NCI-H2196 treated with DMSO at 0.1 percent for 48 hours (cell line): ENCODE measurements around the gene DFFB.

Source experiments
- DNase-seq: peaks from one replicate; lab custom pipeline; 2025; ENCODE audit not compliant: unreplicated experiment; lab: John Stamatoyannopoulos, UW

Gene DFFB

DNA sequence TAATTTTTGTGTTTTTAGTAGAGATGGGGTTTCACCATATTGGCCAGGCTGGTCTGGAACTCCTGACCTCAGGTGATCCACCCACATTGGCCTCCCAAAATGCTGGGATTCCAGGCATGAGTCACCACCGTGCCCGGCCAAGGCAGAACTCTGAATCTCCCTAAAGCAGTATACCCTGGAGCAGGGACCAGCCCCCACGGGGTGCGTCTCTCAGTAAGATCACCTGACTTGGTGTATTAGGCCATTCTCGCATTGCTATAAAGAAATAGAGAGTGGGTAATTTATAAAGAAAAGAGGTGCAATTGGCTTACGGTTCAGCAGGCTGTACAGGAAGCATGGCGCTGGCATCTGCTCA, 14.2 kb downstream of the DFFB start:
- DNase-seq = no peak

DNA sequence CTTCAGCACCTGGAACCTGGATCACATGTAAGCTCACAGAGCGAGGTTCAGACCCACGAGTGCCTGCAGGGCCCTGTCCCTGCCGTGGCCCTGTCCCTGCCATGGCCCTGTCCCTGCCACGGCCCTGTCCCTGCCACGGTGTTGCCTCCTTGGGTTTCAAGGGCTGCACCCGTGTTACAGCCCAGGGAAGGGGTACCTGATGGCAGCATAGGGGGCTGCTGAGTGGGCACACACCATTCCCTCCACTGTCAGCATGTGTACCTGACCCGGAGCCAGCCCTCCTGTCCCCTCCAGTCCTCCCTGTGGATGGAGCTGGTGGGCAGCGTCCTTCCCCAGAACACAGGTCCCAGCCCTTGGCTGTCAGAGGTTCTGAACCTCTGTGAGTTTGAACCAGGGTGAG, 15.3 kb downstream of the DFFB start:
- DNase-seq = no peak

DNA sequence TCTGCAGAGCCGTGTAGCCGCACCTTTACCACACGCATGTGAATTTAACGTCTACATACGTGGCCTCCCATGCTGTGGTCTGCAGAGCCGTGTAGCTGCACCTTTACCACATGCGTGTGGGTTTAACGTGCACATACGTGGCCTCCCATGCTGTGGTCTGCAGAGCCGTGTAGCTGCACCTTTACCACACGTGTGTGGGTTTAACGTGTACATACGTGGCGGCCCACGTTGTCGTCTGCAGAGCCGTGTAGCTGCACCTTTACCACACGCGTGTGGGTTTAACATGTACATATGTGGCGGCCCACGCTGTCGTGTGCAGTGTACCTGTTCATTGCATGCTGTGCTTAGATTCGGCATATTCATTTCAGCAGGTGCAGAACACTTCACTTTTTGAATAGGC, 17.5 kb downstream of the DFFB start:
- no peak for DNase-seq

DNA sequence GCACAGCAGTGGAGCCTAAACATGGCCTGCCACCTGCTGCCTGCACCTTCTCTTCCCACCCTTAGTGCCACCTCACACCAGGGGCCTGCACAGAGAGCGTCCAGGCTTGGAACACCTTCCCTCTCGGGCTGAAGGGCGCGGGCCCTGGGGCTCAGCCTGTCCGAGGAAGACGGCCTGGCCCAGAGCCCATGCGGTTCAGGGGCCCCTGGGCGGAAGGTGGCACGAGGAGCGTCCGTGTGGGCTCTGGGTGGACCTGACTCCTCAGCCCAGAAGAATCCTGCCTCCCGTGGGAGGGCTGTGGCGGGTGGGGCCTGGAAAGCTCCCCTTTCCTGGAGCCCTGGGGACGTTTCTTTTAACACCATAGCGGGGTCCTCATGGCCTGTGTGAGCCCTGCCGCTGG, 19.4 kb downstream of the DFFB start:
- DNase-seq = no peak

DNA sequence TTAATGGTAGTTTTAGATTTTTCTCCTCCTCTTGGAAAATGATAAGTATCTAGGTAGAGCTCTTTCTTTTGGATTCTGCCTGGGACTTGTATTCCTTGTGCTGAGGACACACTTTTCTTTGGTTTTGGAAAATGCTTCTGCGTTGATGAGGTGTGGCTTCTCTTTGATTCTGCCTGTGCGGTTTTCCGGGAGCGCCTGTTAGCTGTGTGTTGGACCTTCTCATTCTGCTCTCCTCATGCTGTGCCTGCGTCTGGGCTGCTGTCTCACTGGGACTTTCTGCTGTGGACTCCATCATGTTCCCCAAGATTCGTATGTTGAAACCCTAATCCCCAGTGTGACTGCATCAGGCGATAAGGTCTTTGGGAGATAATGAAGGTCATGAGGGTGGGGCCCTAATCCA, 21.8 kb downstream of the DFFB start:
- no peak for DNase-seq

DNA sequence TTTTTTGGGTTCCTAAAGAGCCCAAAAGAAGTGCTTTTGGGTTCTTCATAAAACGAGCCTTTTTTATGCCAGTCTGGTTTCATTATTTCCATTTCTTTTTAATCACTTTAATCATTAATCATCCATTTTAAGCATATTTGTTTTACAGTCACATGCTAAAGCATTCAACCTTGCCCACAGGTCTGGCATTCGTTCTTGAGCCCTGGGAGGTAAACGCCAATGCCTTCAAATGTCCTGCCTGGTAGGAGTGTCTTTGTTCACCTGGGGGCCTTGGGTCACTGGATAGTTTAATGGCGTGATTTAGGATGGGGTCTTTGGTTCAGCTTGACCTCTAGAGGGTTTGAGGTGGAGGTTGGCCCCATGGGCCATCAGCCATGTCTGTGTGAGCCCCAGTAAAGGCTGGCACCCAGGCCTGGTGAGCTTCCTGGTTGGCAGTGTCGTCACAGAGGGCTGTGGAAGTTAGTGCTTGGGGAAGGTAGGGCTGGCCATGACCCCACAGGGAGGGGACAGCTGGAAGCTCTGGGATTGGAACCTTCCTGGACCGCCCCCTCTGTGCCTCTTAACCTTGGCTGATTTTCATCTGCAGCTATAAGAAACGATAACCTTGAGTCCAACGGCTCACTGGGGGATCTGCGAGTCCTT, 22.6 kb downstream of the DFFB start:
- DNase-seq = no peak

DNA sequence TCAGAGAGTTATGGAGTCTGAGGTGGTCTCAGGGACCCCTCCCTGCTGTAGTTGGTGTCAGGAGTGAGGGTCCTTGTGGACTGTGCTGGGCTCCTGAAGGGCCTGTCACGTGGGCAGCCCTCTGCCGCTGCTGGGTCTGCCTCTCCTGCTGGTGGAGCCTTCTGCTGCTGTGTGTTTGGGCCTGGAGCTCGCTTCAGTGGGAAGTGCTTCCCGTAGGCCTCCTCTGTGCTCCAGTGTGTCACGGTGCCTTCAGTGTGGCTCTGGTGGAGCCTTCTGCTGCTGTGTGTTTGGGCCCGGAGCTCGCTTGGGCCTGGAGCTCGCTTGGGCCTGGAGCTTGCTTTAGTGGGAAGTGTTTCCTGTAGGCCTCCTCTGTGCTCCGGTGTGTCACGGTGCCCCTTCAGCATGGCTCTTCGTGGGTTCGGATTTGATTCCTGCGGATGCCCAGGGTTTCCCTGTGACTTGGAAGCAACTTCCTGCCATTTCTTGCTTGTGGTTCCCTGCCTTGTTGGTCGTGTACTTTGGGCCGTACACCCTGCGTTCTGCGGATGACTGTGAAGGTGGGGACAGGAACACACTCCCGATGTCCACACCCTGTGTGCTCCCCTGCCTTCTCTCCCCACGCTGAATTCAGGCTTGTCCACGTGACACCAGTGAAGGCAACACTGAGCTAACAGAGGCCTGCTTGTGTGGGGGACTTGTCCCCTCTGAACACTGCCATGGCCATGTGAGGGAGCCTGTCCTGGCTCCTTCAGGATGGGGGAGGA, 23.3 kb downstream of the DFFB start:
- DNase-seq = no peak

DNA sequence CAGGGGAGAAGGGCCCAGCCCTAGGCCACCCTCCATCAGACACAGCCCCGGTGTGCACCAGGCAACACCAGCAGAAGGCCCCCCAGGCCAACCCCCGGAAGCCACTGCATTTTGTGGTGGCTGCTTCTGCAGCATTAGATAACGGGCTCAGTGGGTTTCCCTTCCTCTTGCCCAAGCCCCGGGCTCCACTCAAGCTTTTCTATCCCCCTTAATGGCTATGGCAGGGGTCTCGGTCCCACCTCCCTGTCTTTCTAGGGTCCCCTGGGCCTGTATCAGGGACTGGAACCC, 23.9 kb downstream of the DFFB start:
- no peak for DNase-seq

DNA sequence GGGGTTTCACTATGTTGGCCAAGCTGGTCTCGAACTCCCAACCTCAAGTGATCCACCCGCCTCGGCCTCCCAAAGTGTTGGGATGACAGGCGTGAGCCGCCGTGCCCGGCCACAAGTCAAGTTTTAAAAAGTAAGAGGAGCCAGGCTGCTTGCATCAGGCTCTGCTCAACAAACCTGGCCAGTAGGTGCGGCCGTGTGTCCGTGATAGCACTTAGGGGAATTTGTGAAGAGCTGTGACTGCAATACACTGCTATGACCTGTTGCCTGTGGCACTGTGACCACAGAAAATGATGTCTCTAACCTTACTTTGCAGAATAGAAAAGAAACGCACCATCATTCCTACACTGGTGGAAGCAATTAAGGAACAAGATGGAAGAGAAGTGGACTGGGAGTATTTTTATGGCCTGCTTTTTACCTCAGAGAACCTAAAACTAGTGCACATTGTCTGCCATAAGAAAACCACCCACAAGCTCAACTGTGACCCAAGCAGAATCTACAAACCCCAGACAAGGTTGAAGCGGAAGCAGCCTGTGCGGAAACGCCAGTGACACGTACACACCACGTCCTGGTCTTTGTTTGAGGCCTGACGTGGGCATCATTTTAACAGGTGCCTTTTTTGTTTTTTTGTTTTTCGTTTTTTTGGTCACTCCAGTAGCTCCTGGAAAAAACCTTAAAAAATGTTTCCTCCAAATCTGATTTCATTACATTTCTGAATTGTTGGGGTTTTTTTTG, 26.1 kb downstream of the DFFB start:
- DNase-seq = no peak

DNA sequence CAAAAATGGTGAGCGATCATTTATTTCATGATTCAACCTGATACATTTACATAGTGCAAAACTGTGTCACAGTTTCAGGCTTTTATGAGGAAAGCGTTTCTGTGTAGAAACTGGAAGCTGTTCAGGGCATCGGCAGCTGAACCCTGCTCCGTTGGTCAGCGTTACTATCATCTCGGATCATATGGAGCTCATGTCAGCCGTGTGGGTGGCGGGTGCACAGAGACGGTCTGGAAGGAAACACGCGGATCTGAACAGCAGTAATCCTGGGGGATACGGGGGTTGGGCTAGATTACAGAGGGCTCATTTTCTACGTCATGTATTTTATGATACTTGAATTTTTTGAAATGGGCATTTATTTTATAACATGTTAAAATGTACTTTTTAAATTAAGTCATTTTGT, 27.7 kb downstream of the DFFB start:
- no peak for DNase-seq

DNA sequence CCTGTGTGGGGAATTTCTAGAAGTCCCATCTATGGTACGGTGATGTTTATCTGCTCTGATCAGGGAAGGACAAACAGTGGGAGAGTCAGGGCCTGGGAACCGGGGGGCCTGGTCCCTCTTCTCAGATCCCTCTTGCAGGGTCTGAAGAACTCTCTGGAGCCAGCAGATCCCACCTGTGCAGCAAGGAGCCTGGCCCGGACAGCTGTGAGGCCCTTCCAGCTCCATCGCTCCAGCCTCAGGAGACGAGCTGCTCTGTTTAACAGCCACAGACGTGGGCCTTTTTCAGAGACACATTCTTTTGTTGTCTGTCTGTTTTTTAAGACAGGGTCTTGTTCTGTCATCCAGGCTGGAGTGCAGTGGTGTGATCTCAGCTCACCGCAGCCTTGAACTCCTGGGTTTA, 28.3 kb downstream of the DFFB start:
- DNase-seq = no peak

DNA sequence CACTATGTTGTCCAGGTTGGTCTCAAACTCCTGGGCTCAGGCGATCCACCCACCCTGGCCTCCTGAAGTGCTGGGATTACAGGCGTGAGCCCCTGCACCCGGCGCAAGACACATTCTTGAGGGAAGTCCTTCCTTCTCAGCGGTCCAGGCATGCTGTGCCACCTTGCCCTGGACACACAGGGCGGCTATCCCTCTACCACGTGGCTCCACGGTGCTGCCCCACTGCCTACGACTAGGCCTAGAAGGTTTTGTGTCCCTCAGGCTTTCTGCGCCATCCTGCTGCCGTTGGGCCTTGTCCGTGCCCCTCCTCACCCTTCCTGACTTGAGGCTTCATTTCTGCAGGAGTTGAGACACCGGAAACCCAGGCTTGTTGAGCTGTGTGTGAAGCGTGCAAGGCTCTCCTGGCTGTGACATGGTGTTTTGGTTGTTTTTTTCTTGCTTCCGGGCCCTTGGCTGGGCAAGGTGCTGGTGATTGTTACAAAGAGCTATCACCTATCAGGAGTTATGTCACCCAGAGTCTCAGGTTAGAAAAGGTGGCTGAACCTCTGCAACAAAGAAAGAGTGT, 28.9 kb downstream of the DFFB start:
- no peak for DNase-seq

DNA sequence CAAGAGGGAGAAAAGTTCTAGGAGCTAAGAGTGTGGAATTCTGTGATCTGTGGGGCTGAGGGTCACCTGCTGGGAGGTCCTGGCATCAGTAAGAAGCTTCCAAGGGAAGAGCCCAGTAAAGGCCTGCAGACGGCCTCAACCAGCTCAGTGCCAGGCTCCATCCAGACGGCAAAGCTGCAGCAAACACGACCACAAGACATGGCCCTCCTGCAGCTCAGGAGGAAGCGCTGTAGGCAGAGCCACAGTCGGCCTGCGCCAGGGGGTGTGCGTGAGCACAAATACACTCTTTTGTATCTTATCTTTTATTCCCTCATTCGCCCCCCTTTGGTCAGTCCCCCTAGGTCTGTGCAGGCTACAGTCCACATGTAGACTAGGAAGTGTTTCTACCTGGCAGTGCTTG, 29.4 kb downstream of the DFFB start:
- no peak for DNase-seq

DNA sequence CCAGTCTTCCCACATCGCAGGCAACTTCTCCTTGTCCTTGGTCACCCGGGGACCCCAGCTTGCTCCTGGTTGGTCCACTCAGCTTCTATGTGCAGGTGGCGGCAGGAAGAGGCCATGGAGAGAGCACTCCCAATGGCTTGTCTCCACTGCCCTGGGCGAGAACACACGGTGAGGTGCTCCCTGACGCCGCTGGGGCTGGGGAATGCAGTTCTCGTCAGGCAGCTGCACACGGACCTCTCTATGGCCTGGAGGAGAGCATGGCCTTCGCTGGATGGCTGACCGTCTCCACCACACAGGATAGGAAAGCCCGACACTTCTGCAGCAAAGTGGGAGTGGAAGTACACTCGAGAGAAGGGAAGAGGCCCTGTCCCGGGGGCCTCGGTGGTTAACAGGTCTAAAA, 31.0 kb downstream of the DFFB start:
- no peak for DNase-seq

DNA sequence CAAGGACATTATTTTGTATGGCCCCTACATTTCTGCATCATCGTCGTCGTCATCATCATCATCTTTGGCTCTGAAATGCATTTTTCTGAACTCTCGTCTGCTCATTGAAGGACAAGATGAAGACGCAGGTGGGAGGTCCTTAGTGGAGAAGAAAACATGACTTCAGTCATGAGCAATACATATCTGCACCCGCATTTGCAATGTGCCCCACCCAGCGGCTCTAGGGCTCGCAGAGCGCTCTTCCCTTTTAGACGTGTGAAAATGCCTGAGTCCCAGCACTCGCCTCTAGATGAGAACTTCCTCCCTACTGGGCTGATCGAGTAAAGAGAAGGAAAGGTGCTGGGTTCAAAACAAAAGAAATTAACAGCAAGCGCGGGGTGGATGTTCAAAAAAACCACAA, 32.7 kb downstream of the DFFB start:
- no peak for DNase-seq

DNA sequence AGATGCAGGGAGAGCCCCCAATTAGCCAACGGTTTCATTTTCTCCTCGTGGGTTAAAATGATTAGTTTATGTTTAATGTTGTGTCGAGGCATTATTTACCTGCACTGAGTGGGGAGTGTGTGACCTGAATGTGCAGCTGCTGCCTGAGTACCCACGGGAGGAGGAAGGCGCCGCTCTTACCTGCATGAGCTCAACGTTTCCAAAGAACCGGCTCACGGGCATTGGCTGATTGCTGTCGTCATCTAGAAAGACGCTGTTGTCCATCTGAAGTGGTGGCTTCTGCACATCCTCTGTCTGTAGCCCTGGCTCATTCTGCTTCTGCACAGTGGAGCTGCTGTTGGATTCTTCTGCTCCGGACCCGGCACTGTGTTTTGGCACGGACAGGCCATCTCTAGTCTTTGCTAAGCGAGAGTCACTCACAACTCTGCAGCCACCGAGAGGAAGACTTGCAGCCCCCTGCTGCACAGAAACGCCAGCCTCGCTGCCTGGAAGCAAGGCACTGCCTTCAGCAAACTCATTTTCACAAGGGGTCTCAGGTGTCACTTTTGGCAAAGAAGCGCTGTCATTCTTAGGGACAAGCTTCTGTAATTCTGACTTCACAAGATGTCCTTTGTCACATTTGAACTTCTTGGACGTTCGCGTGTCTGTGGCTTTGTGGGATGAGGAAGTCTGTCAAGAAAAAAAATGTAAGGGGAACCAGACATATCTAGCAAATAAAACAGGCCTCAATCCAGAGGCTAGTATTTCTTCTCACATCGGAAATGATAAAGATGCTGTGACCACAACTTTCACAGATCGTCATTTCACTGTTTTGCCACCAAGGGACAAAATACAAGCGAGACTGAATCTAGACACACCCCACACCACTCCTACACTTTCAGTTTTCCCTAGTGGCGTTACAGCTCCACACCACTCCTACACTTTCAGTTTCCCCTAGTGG, 33.4 kb downstream of the DFFB start:
- no peak for DNase-seq

DNA sequence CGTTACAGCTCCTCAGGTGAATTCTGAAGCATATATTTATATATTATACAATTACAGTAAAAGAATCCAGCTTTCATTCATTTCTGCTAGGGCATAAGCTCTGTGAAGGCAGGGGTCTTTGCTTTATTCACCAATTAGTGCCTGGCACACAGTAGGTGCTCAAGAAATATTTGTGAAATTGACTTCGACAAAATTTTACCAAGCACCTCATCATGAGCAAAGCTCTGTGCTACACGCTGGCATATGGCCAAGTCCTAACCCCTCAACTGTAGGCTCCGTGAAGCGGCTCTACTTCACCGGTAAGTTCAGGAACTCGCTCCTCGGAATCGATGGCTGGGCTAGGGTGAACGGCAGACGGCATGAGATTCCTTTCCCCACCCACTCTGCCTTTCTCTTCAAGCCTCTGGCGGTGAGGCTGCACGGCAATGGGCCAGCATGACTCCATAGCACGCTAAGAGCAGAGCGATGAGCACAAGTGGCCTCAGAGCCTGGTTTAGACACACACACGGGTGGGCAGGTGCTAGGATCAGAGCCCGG, 34.1 kb downstream of the DFFB start:
- DNase-seq = no peak

DNA sequence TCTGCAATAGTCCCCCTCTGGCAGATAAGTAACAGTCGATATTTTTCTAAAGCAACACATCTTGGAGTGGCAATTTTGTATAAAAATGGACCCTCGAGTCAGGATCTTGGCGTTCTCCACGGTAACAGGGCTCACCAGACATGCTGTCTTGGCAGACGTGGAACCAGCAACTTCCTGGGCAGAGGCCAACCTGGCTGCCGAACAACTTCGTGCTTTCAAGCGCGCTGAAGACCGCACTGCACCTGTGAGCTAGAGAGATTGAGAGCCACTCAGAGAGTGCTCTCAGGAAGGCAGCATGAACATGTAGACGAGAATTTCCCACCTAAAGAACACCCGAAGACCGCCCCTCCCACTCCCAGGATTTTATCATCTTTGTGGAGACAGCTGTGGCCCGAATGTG, 35.5 kb downstream of the DFFB start:
- DNase-seq = no peak

DNA sequence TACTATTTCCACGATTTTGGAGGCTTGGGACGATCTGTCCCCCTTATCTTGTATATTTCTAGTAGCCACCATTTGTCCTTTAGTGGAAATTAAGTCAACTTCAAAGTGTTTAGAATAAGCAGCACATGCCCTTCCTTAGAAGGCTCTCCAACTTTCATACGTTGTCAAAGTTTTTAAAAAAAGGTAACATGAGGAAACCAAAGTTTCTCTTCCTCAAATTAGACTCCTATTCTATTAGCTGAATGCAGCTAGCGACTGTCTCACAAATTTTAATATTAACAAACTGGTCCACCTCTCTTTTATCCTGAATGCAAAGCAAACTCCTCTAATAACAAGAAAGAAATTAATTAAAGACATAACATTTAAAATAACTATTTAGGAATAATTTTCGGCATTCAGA, 35.9 kb downstream of the DFFB start:
- DNase-seq = no peak

DNA sequence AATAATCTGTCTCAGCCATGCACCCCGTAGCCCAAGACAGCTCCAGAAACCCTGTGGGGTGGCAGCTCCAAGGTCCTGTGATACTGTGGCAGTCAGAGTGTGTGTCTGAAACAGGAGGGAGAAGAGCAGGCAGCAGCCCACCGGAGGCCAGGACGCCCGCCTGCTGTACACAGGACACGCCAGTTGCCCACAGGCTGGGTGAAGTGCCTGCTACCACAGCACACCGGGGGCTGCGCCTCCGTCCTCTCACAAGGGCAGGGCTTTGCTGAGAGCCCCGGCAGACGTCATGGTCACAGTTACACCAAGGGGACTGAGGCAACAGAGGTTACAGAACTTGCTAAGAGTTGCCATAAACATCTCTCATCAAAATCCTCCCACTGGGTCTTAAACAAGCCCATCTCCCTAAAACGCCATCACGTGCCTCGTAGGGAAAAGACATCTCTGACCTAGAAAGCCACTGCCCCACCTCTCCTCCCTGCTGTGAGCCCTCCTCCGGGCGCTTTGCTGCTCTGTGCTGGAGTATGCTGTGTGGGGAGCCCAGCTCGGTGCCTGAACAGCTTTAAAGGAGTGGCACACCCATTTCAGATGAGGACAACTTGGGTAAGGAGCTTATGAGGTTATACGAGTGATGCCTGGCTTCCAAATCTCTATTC, 37.5 kb downstream of the DFFB start:
- DNase-seq = no peak
